GM12875 (cell line): Measurements from ENCODE around the gene FOXL2.

Experiments used
- H3K4me3 ChIP-seq: one replicate; pipeline ENCODE4 v1.5.1; 2011; ENCODE audit warnings: low read depth, low read length, control low read depth
- TF ChIP-seq, protein P1 (sequence below): IDR thresholded peaks from 2 replicates; pipeline ENCODE4 v1.5.1; 2011; ENCODE audit warnings: low read depth, mild to moderate bottlenecking, control low read depth, inconsistent platforms, low read length, moderate library complexity, borderline replicate concordance; ENCODE audit not compliant: insufficient read depth

The FOXL2 gene

DNA sequence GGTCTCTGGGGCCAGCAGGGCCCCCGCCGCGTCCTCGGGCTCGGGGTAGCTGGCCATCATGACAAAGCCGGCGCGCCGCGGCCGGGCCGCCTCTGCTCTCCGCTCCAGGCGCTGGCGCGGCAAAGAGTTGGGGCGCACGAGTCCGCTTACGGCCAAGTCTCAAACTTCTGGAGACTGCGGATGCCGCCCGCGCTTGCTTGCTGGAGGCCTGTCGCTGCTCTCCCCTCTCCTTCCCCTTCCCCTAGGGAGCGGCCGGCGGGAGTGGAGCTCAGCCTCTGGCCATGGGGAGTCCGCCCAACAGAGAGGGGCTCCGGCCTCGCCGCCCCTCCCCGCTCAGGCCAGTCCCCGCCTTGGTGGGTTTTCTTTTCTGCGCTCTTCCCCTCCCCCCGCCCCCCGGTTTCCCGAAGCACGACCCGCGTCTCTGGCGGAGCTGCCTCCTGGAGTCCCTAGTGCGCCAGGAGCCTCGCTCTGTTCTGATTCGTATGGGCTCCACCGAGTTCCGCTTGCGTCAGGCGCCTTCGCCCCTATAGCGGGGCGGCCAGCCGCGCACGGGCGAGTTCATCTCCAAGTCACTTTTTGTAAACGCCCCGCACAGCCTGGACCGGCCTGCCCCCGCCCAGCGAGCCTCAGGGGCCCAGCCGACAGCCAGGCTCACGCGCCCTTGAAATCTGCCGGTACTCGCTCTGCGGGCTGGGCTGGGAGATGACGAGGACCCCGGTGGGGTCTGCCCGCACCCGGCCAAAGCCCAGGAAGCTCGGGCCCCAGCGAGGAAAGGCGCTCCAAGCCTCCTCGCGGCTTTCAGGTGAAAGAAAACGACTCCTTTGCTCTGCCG lies at the start of gene FOXL2, which contains the start of gene FOXL2NB:
FOXL2 (minus strand) TSS at position 475 of the 832 bp plus-strand sequence; CDS start at position 60, 415 bp downstream.
FOXL2NB (plus strand) TSS at position 555 of the 832 bp plus-strand sequence; CDS start at position 703, 148 bp downstream.
- H3K4me3 ChIP-seq = no peak within 1 kb of the TSS

DNA sequence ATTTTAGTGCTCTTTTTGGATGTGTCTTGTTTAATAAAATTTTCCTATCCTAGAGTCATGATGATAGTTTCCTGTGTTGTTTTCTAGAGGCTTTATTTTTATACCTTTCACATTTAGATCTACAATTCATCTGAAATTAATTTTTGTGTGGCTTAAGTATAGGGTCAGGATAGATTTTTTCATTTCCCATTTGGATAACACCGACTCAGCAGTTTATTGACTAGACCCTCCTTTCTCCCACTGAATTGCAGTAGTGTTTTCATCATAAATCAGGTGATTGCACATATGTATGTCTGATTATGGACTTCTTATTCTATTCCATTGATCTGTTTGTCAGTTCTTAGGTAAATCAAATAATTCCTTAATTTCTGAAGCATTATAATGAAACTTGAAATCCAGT lies 48.8 kb upstream of the FOXL2 start:
- TF ChIP-seq, protein P1, sequence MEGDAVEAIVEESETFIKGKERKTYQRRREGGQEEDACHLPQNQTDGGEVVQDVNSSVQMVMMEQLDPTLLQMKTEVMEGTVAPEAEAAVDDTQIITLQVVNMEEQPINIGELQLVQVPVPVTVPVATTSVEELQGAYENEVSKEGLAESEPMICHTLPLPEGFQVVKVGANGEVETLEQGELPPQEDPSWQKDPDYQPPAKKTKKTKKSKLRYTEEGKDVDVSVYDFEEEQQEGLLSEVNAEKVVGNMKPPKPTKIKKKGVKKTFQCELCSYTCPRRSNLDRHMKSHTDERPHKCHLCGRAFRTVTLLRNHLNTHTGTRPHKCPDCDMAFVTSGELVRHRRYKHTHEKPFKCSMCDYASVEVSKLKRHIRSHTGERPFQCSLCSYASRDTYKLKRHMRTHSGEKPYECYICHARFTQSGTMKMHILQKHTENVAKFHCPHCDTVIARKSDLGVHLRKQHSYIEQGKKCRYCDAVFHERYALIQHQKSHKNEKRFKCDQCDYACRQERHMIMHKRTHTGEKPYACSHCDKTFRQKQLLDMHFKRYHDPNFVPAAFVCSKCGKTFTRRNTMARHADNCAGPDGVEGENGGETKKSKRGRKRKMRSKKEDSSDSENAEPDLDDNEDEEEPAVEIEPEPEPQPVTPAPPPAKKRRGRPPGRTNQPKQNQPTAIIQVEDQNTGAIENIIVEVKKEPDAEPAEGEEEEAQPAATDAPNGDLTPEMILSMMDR = no peak
- no peak overlapping the region for H3K4me3 ChIP-seq

More for the DNA sequence above, at the start of gene FOXL2, which contains the start of gene FOXL2NB:
- TF ChIP-seq, protein P1 = no peak

DNA sequence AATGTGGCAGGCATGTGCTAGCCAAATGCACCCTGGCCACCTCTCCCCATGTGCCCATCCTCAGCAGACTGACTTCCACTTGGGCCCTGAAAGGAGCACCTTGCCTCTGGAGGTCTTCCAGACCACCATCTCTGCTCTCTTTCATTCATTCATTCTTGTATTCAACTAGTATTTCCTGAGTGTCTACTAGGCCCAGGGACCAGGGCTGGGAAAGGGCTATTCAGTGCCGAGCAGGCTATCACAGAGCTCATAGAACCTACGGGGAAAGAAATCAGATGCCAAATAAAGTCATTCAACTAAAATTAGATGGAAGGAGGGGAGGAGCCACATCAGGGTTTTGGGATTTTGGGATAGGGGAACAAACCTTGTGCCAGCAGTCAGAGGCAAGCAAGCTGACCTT lies 40.2 kb upstream of the FOXL2 start:
- H3K4me3 ChIP-seq = no peak overlapping the region
- TF ChIP-seq, protein P1 = no peak

- TF ChIP-seq, protein P1 = no peak
- no peak overlapping the region for H3K4me3 ChIP-seq
These were observed 39.0 kb upstream of the FOXL2 start for GRCh38 chr3:138985932-138986331.

DNA sequence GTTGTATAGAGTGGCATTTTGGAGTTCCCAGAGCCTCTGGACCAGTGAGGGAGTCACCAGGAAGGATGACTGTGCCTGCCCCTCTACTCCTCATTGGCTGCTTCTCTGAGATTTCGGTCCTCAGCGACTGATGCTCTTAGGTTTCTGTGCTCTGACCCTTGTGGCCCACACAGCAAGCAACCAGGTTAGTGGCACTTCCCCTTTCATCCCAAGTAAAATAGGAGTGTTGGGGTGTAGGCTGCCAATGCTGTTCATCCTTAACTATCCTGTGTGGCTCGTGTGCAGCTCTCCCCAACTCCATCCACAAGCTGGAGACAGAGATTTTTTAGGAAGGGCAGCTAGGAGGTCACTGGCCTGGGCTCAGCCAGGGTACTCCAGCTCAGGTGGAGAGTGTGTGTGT lies 37.9 kb upstream of the FOXL2 start:
- H3K4me3 ChIP-seq = no peak overlapping the region
- TF ChIP-seq, protein P1 = no peak

GRCh38 chr3:138976047-138976446 lies 29.1 kb upstream of the FOXL2 start:
- TF ChIP-seq, protein P1 = no peak
- H3K4me3 ChIP-seq = no peak overlapping the region

GRCh38 chr3:138975351-138975750 lies 28.4 kb upstream of the FOXL2 start:
- TF ChIP-seq, protein P1 = no peak
- H3K4me3 ChIP-seq = no peak overlapping the region
